Islet of Langerhans (tissue), 1 donor: ENCODE data around the gene AGAP5.

Source experiments
- FAIRE-seq: peaks from one replicate; lab custom pipeline; 2011; peaks lifted over from hg19 to GRCh38; lab: Jason Lieb, UNC

Gene AGAP5

DNA sequence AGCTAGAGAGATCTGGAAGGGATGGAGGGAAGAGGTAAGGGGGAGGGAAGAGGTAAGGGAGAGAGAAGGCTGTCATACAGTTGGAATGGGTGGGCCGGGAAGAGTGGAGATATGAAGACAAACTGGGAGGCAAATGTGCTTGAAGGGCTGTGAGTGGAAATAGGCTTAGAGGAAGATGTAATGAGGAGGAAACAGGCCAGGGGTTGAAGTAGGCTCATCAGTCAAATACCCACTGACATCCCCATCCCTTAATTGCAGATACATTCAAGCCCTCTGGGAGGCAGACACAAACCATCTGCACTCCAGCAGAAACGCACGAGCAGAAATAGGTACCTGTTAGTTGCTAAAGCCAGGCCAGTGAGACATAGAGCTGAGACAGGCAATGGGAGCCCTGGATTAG, 44.2 kb downstream of the AGAP5 start:
- no peak for FAIRE-seq

DNA sequence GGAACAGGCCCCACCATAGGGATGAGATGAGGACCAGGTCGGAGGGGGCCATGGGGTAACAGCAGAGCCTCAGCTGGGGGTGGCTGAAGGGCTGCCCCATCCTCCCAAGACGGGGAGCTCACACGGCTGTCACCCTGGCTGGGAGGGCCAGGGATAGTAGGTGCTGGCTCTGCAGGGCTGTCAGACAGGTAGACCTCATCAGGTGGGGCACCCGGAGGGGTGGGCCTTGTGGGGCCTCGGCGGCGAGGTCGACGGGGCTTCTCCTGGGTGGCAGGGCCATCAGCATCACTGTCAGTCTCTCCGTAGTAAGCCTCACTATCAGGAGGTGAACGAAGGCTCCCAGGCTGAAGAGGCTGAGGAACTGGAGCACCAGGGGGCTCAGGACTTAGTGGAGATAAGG, 44.7 kb downstream of the AGAP5 start:
- FAIRE-seq, result no peak

DNA sequence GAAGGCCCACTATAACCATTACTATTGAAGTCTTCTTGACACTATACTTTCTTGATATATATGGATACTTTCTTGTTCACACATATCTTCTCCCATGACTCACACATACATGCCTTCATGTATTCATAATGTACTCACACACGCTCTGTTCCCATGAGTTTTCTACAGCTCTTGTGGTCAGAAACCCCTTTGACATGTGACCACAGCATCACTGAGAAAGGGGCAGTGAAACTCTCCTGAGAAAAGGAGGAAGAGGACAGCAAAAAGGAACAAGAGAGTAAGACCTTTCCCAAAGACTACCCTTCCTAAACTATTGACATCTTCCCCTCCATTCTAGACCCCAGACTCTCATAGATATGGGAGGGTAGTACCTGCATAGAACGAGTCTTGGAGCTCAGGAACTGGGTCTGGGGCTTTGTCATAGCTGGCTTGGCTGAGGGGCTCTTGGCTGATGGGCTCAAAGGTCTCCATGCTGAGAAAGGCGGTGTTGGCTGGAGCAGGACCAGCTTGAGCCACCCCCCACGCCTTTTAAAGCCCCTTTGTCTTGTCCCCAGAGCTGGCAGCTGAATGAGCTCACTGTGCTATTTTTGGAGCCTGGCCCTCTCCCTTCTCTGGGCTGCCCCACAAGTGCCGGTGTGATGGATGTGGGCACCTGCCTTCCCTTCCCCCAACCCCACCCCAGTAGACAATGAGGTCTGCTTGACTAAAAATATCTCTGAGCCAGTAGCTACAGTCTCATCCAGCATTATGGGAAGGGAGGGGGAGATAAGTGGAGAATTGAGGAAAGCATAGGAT, 47.2 kb downstream of the AGAP5 start:
- no peak for FAIRE-seq

DNA sequence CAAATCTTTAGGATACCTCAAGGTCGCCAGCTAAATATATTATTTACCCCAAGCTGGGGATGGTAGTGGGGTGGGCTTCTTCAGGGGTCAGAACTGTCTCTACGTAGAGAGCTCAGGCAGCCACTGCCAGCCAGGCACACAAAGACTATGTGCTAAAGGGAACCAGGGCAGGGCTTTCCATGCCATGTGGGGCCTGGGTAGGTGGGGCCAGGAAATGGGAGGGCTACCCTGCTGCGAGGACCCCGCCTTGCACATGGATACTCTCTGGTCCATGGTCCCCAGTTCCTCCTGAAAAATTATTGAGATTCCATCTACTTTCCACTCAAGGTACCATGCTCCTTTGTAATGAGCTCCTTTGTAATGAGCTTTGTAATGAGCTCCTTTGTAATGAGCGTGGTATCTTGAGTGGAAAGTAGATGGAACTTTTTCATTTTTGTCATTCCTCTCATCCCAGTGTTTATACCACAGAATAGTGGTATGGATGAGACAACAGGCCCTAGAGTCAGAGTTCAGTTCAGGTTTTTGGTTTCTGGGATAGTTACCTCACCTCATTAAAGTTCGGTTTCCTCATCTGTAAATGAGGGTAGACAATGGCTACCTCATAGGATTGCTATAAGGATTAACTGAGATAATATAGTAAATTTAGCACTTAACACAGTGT, 47.9 kb downstream of the AGAP5 start:
- FAIRE-seq, result no peak

DNA sequence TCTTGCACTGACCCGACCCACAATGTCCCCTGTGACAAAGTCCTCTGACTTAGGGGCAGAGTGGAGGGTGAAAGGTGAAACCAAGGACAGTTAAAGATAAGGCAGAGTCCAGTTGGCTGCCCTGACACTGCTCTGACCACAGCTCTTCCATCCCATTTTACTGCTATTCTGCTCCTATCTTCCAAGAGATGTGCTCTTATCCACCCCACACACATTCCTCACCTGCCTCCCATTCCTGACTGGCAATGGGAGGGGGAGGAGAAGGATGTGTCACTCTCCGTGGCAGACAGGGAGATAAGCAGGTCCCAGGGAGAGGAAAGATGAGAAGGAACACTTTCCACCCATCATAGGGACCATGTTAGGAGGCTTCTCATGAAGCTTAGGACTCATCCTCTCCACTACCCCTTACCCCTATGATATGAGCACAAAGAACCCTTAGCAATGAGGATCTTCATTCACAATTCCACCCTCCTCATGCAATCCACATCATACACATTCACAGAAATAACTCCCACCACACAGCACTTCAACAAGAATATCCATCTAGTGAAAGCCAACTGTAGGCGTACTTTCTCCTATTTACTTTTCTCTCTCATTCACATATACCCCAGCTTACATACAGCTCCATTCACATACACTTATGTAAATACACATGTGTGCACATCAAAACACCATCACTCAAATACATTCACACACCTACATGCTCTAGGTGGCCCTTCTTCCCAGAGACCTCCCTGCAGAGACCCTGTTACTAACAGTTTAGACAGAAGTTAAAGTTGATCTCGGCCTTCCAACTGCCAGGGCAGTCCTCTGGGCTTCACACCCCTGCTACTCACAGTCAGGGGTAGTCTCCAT, 48.7 kb downstream of the AGAP5 start:
- FAIRE-seq, result no peak

DNA sequence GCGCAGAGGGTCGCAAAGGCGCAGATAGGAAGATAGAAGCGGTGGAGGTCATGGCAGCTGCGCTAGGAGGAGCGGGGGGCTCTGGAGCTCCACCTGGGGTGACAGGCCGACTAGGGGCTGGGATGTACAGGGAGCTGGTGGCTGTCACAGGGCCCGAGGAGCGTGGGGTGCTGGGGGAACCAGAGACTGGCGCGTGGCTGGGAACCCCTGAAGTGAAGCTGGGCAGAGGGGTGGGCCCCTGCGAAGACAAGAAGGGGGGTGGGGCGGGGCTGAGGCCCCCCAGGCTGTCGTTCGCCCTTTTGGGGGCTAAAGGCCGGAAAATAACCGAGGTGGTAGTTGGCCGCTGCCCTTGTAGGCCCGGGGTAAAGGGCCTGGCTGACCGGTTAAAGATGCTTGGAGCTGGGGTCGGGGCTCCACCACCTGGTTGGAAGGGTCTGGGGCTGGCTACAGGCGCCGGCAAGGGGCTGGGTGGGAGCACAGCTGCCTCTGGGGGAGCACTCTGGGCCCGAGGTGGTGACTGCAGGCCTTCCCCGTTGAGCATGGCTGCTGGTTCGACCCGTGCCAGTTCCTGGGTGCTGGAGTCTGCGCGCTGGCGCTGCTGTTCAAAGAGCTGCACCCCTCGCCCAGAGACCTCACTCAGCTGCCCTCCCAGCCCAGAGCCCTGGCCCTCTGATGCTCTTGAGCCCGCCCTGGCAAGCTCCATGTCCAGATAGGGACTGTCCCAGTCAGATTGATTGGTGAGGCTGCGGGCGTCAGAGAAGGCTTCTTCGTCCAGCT, 49.8 kb downstream of the AGAP5 start:
- FAIRE-seq, result no peak

DNA sequence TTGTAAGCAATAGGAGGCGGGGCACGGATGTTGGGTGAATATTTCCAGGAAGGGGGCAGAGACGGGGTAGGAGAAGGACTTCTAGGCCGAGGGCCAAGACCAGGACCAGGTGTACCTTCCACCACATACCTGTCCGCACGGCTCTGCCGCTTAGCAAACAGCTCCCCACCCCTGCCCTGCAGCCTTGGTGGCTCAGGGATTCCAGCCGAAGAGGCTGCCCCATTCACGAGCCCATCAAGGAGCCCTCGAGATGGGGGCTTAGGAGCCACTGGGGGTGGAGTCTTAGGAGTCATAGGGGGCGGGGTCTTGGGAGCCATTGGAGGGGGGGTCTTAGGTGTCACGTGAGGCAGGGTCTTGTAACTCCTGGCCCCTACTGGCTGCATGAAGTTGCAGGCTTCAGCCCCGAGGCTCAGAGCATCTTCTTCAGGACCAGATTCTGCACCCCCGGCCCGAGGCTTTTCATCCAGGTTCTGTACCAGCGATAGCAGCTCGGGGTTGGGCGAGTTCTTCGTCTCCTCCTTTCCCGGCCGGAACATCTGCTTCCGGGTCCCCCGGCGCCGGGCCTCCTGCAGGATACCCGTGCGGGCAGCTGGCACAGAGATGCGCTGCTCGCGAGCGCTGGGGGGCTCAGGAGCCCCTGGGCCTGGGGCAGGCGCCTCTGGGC, 50.6 kb downstream of the AGAP5 start:
- FAIRE-seq, result no peak

DNA sequence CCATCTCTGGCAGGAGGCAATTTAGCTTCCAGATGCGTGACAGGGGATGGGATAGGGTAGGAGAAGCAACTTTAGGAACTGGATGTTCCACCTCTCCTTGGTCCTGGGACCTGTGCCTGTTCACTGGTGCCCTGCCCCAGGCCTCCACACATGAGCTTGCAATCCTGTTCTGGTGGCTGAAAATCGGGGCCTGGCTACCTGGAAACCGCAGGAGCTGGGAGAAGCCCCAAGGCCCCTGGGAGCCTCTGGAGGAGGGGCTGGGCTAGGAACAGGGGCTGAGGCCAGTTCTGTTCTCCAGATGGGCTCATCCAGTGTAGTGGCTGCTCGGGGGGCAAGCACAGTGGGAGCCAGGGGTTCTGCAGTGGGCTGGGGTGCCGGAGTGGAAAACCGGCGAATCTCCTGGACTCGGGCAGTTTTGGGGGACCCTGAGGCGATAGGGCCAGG, 51.3 kb downstream of the AGAP5 start:
- FAIRE-seq, result no peak

DNA sequence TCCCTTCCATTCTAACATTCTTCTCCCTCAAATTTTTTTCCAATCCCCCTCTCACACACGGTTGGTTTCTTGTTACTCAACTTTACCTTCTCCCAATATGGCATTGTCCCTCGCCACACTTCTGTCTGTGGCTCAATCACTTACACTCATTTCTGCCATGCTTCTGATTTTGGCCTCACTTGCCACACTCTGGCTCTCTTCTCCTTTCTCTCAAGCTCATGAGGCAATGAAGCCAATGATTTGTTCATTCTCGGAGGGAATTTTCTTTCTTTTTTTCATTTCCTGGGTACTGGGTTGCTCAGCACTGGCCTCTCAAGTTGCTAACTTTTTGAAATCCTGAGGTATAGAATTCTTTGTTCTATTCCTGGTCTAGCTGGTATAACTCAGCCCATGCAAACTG, 52.7 kb downstream of the AGAP5 start:
- no peak for FAIRE-seq

DNA sequence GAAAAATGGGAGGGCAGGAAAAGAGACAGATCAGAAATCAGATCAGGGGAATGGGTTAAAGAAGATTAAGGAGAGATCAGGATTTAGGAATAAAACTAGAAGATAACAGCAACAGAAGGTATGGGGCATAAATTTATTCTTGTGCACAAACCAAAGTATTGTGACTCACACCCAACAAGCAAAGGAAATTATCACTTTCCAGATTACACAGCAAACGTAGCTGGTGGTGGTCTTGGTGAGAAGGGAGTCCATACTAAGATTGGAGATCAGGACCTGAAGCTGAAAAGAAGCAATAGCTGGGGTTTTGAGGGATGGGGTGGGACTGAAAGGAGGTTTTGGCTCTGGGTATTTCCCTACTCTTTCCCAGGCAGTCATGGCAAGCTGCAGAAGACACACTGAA, 53.1 kb downstream of the AGAP5 start:
- no peak for FAIRE-seq

DNA sequence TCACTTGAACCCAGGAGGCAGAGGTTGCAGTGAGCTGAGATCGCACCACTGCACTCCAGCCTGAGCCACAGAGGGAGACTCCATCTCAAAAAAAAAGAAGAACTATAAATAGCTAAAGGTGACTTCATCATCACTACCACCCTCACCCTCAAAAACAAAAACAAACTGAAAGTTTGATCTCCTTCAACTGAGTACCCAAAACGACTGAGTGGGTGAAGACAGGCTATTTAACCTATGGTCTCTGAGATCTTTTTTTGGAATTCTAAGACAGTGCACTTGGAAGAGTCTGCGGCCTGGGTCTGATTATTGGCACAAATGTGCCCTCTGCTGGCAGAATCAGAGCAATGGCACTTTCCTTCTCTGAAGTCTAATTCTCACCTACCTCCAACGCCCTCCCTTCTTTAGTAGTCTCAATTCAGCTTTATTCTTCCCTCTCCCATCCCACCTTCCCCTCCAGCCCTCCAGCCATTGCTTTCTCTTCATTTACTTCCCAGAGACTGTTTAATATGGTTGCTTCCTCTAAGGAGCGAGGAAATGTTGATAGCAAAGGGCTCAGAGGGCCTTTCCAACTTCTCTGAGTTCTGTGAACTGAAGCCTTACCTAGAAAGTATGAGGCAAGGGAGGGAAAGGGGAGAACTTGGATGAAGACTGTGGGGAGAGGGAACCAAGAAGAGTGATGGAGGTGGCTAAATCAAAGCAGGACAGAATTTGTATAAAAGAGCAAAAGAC, 53.7 kb downstream of the AGAP5 start:
- peak; percentile 69 for FAIRE-seq

DNA sequence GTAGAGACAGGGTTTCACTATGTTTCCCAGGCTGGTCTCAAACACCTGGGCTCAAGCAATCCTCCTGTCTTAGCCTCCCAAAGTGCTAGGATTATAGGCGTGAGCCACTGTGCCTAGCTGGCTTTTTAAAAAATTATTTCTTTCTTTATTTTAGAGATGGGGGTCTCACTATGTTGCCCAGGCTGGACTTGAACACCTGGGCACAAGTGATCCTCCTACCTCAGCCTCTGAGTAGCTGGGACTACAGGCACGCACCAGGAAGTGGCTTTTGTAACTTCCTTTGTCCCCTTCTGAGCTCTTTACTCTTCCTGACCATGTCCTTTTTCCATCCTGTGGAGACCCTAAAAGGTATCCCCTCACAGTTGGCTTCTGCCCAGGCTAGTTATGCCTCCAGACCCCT, 54.5 kb downstream of the AGAP5 start:
- no peak for FAIRE-seq

DNA sequence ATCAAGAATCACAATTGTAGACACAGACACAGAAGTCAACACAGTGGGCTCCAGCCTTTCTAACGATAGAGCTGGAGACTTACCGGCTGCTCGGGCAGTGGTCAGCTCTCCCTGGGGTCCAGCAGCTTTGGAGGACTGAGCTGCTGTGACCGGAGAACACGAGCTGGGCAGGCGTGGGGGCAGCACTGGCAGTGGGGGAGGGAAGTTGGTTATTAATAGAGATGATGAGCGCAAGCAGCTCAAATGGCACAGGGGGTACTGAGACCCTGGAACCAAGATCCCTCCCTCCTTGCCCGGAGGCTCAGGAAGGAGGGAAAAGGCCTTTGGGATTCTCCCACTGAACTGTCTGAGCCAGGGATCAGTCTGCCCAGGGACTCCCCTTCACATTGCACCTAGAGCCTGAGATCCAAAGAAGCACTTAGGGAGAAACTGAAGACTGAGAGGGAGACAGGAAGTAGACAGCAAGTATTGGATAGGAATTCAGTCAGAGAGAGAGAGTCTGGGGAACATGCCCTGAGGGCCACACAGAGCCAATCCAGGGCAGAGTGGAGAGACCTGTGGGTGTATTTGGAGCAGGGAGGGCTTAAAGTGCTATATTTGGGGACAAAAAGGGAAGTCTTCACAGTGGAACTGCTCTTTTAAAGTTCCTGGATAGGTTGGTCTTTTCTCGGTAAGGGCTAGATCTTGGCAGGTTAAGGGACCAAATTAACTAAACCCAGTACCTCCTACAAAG, 56.4 kb downstream of the AGAP5 start, which contains the start of gene MYOZ1:
TSS of gene MYOZ1 (minus strand) at position 147 of the 733 bp plus-strand sequence. CDS start 1,457 bp downstream, outside the sequence.
- no peak for FAIRE-seq

DNA sequence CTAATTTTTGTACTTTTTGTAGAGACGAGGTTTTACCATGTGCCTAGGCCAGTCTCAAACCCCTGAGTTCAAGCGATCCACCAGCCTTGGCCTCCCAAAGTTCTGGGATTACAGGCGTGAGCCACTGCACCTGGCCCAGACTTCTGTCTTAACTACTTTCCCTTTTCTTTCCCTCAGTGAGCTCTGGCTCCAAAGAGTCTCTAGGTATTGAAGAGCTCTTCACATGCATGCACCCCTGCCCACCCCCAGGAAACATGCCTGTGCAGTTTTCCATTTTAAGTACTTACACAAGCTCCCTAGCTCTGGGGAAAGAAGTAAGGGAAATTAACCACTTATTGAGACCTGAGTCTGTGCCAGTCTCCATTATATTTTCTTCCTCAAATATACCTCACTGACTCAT, 58.6 kb downstream of the AGAP5 start:
- FAIRE-seq, result no peak

DNA sequence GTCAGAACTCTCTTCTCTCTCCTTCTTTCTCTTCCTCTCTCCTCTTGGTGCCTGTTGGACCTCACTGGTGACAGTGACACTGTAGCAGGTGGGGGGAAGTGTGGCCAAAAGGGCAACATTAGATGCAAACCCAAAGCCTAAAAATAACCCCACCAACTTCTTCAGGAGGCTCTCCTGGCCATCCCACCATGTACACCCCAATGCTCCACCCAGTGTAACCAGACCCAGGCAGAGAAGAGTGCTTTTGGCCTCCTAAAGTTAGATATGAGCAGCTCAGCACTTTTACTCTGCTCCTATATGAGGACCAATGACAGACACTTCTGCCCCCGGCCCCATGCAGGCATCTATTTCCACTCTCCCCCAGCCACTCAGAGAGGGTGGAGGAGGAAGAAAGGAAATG, 62.1 kb downstream of the AGAP5 start:
- no peak for FAIRE-seq

DNA sequence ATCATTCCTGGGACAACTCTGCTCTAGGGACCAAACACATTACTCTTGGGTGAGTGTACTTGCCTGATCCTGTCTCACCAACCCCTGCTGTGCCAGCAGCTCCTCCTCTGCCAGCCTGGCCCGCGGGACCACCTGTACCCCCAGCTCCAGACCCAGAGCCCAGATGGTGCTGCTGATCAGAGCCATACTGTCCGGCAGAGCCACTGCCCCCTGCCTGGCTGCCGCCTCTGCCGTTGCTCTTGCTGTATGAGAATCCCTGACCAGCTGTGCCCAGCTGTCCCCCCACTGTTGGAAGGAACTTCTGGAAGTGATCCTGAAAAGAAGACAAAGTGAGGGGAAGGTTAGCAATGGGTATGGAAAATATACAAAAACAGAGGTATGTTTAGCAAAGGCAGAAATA, 63.5 kb downstream of the AGAP5 start:
- FAIRE-seq, result no peak

DNA sequence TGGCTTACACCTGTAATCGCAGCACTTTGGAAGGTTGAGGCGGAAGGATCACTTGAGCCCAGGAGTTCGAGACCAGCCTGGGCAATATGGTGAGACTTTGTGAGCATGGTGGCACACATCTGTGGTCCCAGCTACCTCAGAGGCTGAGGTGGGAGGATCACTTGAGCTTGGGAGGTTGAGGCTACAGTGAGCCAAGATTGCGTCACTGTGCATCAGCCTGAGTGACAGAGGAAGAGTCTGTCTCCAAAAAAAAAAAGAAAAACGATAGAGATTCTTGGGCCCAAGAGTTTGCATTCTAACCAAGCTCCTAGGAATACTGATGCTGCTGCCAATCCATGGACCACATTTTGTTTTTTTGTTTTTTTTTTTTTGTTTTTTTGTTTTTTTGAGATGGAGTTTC, 68.7 kb downstream of the AGAP5 start:
- FAIRE-seq, result no peak

DNA sequence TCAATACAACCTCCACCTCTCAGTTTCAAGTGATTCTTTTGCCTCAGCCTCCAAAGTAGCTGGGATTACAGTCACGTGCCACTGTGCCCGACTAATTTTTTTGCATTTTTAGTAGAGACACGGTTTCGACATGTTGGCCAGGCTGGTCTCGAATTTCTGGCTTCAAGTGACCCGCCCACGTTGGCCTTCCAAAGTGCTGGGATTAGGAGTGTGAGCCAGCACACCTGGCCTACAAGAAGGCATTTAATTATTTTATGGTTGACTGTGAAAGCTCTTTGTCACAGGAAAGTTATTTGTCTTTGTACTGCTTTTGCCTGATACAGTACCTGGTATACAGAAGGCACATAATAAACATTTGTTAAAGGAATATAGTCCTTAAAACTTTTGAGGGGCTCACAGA, 69.5 kb downstream of the AGAP5 start:
- FAIRE-seq, result no peak

DNA sequence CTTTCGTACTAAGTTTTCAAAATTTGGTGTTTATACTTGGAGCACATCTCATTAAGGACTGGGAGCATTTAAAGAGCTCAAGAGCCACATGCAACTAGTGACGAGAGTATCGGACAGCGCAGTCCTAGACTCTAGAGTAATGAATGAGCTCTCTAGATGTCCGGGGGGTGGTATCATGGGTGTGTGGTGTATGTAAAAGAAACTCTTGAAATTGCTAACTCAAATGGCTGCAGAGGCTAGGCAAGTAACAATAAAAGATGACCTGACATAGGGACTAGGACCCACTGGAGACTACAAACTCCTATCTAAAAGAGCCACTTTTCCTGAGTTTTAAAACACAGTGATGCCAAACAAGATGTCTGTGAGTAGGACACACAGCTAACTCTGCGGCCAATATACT, 70.6 kb downstream of the AGAP5 start:
- FAIRE-seq, result no peak
